SK-N-SH (cell line): ENCODE data around the gene ABLIM2. TPM values are rescaled to one million over a fixed set of nuclear protein-coding genes. Genes with fewer than 3 reads are reported as not detected.

Experiments
- CTCF ChIA-PET: fragments of 300-600, 350-600 bp; formaldehyde crosslinking; extraction: SDS; loops from one replicate; lab custom pipeline; 2021; lab: Yijun Ruan, JAX
- POLR2A ChIA-PET: fragments of 350-600 bp; sonication (Branson Sonifier 250); formaldehyde crosslinking; extraction: SDS; loops from one replicate; lab custom pipeline; 2020; ENCODE audit warnings: antibody characterized with exemption, inconsistent platforms; lab: Yijun Ruan, JAX
- DNase-seq: peaks from one replicate; pipeline ENCODE4 v3.0.0; 2012
- H2AFZ ChIP-seq: fragments of 200-600 bp; sonication (generic); 2 replicates; pipeline ENCODE4 v1.8.1; 2016; ENCODE audit warnings: antibody characterized with exemption, mild to moderate bottlenecking, low read depth
- H3F3A ChIP-seq: fragments of 200-600 bp; sonication (generic); replicated peaks from 2 replicates; pipeline ENCODE3; 2016; ENCODE audit warnings: antibody characterized with exemption, mild to moderate bottlenecking; ENCODE audit not compliant: insufficient read depth
- H3K27ac ChIP-seq, 2 experiments: fragments of 200-500 bp in 1 of 2; fragments of 200-600 bp in 1 of 2; sonication (Bioruptor generic) in 1 of 2; sonication (generic), shearing (Covaris generic) in 1 of 2; 2 replicates each; pipeline versions ENCODE4 v1.5.1 to v1.6.1; 2014 to 2016; ENCODE audit warnings: low read depth in 2 of 2, inconsistent platforms in 1 of 2, low read length in 1 of 2, mild to moderate bottlenecking in 1 of 2, mixed read lengths in 1 of 2
- H3K27me3 ChIP-seq: fragments of 200-600 bp; sonication (generic), shearing (Covaris generic); 2 replicates; pipeline ENCODE4 v1.6.1; 2016; ENCODE audit warnings: mixed run types; ENCODE audit not compliant: insufficient read depth
- H3K36me3 ChIP-seq, 2 experiments: fragments of 200-500 bp in 1 of 2; fragments of 200-600 bp in 1 of 2; sonication (Bioruptor generic) in 1 of 2; sonication (generic) in 1 of 2; replicated peaks in 1 of 2; 2 replicates each; pipeline versions ENCODE3 to v1.5.1; 2014 to 2016; ENCODE audit warnings: low read length in 1 of 2, mild to moderate bottlenecking in 1 of 2; ENCODE audit not compliant: insufficient read depth in 2 of 2, control insufficient read depth in 1 of 2
- H3K4me1 ChIP-seq, 2 experiments: fragments of 200-500 bp in 1 of 2; fragments of 200-600 bp in 1 of 2; sonication (Bioruptor generic) in 1 of 2; sonication (generic), shearing (Covaris generic) in 1 of 2; 2 replicates each; pipeline versions ENCODE4 v1.5.1 to v1.6.1; 2014 to 2016; ENCODE audit warnings: low read depth in 1 of 2, low read length in 1 of 2, mixed run types in 1 of 2; ENCODE audit not compliant: insufficient read depth in 2 of 2, control insufficient read depth in 1 of 2
- H3K4me2 ChIP-seq: fragments of 200-600 bp; sonication (generic), shearing (Covaris generic); 2 replicates; pipeline ENCODE4 v1.6.1; 2017; ENCODE audit warnings: mixed run types
- H3K4me3 ChIP-seq, 2 experiments: fragments of 200-500 bp in 1 of 2; fragments of 200-600 bp in 1 of 2; sonication (Bioruptor generic) in 1 of 2; sonication (generic), shearing (Covaris generic) in 1 of 2; 2 replicates each; pipeline versions ENCODE4 v1.5.1 to v1.8.1; 2014 to 2016; ENCODE audit warnings: low read depth in 2 of 2, inconsistent platforms in 1 of 2, low read length in 1 of 2, mild to moderate bottlenecking in 1 of 2, mixed read lengths in 1 of 2, moderate library complexity in 1 of 2
- H3K79me2 ChIP-seq: fragments of 200-600 bp; sonication (generic); 2 replicates; pipeline ENCODE4 v1.8.1; 2017; ENCODE audit warnings: mild to moderate bottlenecking; ENCODE audit not compliant: insufficient read depth
- H3K9ac ChIP-seq: fragments of 200-600 bp; sonication (generic); 2 replicates; pipeline ENCODE4 v1.6.1; 2017; ENCODE audit warnings: mixed run types
- H3K9me2 ChIP-seq: fragments of 200-600 bp; sonication (generic); 2 replicates; pipeline ENCODE4 v1.6.1; 2017; ENCODE audit warnings: mixed run types
- H3K9me3 ChIP-seq: fragments of 200-600 bp; sonication (generic); 2 replicates; pipeline ENCODE4 v1.6.1; 2017; ENCODE audit warnings: mixed run types, mild to moderate bottlenecking, moderate library complexity
- H4K20me1 ChIP-seq: fragments of 200-600 bp; sonication (generic); 2 replicates; pipeline ENCODE4 v1.6.1; 2017; ENCODE audit warnings: mild to moderate bottlenecking, mixed run types; ENCODE audit not compliant: insufficient read depth
- FOXJ3 ChIP-seq: sonication (generic); formaldehyde crosslinking; IDR thresholded peaks from 2 replicates; pipeline ENCODE4 v1.5.1; 2020; ENCODE audit warnings: mild to moderate bottlenecking, missing genetic modification reagents
- MAX ChIP-seq: IDR thresholded peaks from 2 replicates; pipeline ENCODE4 v1.4.0; 2012; ENCODE audit warnings: low read depth
- MXI1 ChIP-seq: IDR thresholded peaks from 2 replicates; pipeline ENCODE4 v1.6.1; 2012; ENCODE audit warnings: mild to moderate bottlenecking, low read depth, low read length, improper control_type of control experiment
- RAD21 ChIP-seq: IDR thresholded peaks from 2 replicates; pipeline ENCODE4 v1.6.1; 2012; ENCODE audit warnings: mild to moderate bottlenecking, low read length
- REST ChIP-seq: IDR thresholded peaks from 2 replicates; pipeline ENCODE4 v1.6.1; 2012; ENCODE audit warnings: mild to moderate bottlenecking, low read depth, low read length, moderate library complexity
- RFX5 ChIP-seq: IDR thresholded peaks from 2 replicates; pipeline ENCODE4 v1.6.1; 2012; ENCODE audit warnings: mild to moderate bottlenecking, improper control_type of control experiment, low read length
- TAF1 ChIP-seq: IDR thresholded peaks from 2 replicates; pipeline ENCODE4 v1.6.1; 2012; ENCODE audit warnings: low read depth, mild to moderate bottlenecking, low read length, moderate library complexity, borderline replicate concordance
- TEAD4 ChIP-seq: IDR thresholded peaks from 2 replicates; pipeline ENCODE4 v1.4.0; 2012; ENCODE audit warnings: mild to moderate bottlenecking, borderline replicate concordance; ENCODE audit not compliant: insufficient read depth
- YY1 ChIP-seq: IDR thresholded peaks from 2 replicates; pipeline ENCODE4 v1.4.0; 2012; ENCODE audit warnings: low read depth, mild to moderate bottlenecking
- ZBTB33 ChIP-seq: IDR thresholded peaks from 2 replicates; pipeline ENCODE4 v1.4.0; 2012; ENCODE audit warnings: low read depth, borderline replicate concordance
- WGBS: methylation state at CpG from one replicate; pipeline ENCODE4 v1.1.6; 2017; ENCODE audit warnings: low lambda C conversion rate; 5-methylcytosine and 5-hydroxymethylcytosine counted together
- polyA plus RNA-seq, 3 experiments: library from polyadenylated mRNA; depleted of rRNA; stranded (reverse); fragments of >200 nt; gene quantifications; 2 replicates each; pipeline ENCODE4 v1.2.3, GENCODE V29; 2012

Gene ABLIM2
- polyA plus RNA-seq, 1 of the 3 experiments (the other 2 are of a cell fraction): 0.53 TPM

- Histone ChIP-seq H3K27ac (0 out of 4 replicates have a peak overlapping the region, but pooled peaks of 1 of the 2 experiments have one; percentile 36), H3K4me2 (no peak overlapping the region), H2AFZ (no peak overlapping the region), H3F3A (peaks cover 26% of the 10 kb centered on the region), H4K20me1 (no peaks in the 10 kb centered on the region), H3K4me3 (no peak overlapping the region), H3K4me1 (peaks cover 13 to 44% of the 10 kb centered on the region in 2 experiments; a peak in 3 of 4 replicates), H3K27me3 (no peaks in the 10 kb centered on the region), H3K9me3 (no peaks in the 10 kb centered on the region), H3K9me2 (no peaks in the 10 kb centered on the region), H3K79me2 (peaks cover 2% of the 10 kb centered on the region; the same call in 1 of the 2 replicates), H3K36me3 (no peaks in the 10 kb centered on the region), H3K9ac (no peak overlapping the region)
- DNase-seq: no peak
- POLR2A ChIA-PET: no interaction called here
- CTCF ChIA-PET: interaction anchor here (0.7 to 1.9 kb wide), 5 partner anchors 9 to 155 kb away, joined by 3 to 6 read pairs (median 4); no protein-coding TSS in a partner anchor
- TF ChIP-seq MAX (no peak), ZBTB33 (no peak), REST (no peak), RAD21 (no peak), MXI1 (no peak), YY1 (no peak), TEAD4 (no peak), TAF1 (no peak), FOXJ3 (no peak), RFX5 (no peak)
- WGBS: 97% methylated on average over 6 of the region's 7 CpGs
Measured at GRCh38 chr4:7959078-7959477, 199.5 kb downstream of the ABLIM2 start.
